HG02981 (cell line): ENCODE measurements around the gene S100Z.
"Not testable (repeated sequence)": the region's sequence is repeated elsewhere in the genome, so short reads cannot be mapped to it uniquely, and the experiment has no call there.

Experiments
- ATAC-seq: cut with Tn5 transposase; IDR thresholded peaks from one replicate; pipeline ENCODE4 v1.9.1; 2021; ENCODE audit warnings: mild to moderate bottlenecking, moderate library complexity; ENCODE audit not compliant: unreplicated experiment

Gene S100Z

DNA sequence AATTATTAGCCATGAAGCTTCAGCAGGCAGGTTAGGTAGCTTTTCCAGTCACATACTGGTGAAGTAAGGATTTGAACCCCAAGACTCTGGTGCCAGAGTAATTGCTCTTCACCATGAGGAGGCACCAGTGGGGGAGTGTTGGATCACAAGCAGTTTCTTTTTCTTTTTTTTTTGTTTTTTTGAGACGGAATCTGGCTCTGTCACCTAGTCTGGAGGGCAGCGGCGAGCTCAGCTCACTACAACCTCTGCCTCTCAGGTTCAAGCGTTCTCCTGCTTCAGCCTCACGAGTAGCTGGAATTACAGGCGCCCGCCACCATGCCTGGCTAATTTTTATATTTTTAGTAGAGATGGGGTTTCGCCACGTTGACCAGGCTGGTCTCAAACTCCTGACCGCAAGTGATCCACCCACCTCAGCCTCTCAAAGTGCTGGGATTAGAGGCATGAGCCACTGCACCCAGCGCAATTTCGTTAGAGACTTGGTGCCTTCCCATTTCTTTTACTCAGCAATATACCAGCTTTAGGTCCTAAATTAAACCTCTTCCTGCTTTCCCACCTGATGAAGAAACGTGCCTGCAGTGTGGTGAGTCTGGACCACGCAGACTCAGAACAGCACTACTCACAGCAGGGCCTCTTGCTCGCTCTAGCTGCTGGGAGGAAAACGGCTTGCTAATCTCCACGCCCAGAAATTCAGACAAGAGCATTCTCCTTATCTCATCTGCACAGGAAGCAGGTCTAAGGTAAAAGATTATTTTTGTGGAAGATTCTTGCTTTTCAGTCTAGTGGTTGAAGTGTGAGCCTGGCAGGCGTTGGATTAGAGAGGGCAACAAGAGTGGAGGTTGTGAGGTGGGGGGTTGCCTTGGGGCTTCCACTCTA, at the start of gene S100Z:
S100Z (plus strand) TSS at position 596 of the 873 bp plus-strand sequence. CDS start 25,346 bp downstream, outside the sequence.
- no peak for ATAC-seq

DNA sequence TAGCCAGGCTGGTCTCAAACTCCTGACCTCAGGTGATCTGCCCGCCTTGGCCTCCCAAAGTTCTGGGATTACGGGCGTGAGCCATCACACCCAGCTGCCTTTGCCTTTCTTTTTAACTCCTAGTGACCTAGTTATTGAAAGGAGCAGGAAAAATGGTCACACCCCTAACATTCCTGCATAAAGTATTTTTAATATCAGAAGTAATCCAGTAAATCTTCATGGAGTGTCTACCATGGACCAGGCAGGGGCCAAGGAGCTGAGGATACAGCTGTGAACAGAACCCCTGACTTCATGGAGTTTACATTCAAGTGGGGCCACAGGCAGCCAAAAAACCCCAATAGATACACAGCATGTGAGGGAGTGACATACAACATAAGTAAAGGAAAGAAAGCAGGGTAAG, 49.2 kb upstream of the S100Z start:
- ATAC-seq: no peak

- ATAC-seq: no peak
Measured at GRCh38 chr5:76801159-76801802, 48.5 kb upstream of the S100Z start.

DNA sequence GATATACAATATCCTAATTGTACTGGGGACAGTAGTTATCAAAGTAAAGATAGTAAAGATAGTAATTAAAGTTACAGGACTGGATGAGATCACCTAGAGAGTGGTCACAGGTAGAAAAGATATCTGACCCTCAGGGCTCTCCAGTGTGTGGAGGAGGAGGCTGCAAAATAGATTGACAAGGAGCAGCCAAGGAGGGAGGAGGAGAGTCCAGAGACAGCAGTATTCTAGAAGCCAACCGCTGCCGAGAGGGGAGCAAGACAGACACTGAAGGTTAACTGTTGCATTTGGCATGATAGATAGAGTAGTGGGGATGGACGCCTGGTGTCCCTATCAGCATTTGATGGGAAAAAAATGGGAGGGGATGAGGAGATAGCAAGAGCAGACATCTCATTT, 48.0 kb upstream of the S100Z start:
- no peak for ATAC-seq

DNA sequence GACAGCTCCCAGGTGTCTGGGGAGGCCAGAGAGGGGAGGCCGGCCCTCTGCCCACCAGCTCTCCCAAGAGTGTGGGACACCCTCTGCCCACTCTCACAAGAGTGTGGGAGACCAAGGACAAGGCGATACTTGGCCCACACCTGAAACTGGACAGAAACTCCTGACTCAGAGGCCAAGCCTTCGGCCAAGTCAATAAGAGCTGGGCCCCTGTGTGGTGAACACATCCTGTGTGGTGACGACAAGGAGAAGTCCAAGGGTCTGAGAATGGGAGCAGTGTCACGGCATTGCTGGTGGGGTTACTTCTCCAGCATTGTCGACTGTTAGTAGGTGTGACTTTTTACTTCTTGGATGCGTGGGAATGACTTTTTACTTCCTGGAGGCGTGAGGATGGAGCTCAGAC, 45.5 kb upstream of the S100Z start:
- no peak for ATAC-seq

- no peak for ATAC-seq
Measured at GRCh38 chr5:76805821-76806505, 43.9 kb upstream of the S100Z start.

DNA sequence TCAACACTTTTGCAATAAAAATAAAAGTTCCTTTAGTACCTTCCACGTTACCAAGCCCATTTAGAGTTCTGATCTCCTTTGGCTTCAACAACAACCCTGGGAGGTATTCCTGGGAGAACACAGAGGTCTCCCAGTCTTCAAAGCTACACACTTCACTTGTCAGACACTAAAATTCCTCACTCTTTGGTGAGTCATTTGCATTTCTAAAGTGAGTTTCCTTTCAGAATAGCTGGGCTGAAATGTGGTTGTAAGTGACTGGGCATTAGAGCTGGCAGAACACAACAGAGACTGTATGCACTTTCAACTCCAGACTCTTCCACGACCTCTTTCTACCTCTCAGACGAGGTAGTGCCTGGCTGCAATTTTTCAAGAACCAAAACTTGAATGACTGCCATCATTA, 42.5 kb upstream of the S100Z start:
- ATAC-seq: no peak

GRCh38 chr5:76808141-76808691, 41.6 kb upstream of the S100Z start:
- no peak for ATAC-seq

GRCh38 chr5:76809141-76809540, 40.7 kb upstream of the S100Z start:
- no peak for ATAC-seq

DNA sequence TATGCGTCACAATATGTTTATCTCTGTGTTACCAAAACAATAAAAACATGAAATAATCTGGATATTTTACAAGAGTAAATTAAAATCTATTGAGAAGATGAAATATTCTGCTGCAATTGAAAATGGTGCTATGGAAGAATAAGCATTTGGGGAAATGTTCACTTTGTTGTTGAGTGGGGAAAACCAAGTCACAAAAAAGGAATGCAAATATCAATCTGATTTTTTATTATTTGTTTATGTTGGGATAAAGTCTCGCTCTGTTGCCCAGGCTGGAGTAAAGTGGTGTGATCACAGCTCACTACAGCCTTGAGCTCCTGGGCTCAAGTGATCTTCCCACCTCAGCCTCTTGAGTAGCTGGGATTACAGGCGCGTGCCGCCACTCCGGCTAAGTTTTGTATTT, 39.6 kb upstream of the S100Z start:
- no peak for ATAC-seq

GRCh38 chr5:76811214-76811613, 38.6 kb upstream of the S100Z start:
- ATAC-seq: no peak

GRCh38 chr5:76812209-76812608, 37.6 kb upstream of the S100Z start:
- not testable (repeated sequence) for ATAC-seq

DNA sequence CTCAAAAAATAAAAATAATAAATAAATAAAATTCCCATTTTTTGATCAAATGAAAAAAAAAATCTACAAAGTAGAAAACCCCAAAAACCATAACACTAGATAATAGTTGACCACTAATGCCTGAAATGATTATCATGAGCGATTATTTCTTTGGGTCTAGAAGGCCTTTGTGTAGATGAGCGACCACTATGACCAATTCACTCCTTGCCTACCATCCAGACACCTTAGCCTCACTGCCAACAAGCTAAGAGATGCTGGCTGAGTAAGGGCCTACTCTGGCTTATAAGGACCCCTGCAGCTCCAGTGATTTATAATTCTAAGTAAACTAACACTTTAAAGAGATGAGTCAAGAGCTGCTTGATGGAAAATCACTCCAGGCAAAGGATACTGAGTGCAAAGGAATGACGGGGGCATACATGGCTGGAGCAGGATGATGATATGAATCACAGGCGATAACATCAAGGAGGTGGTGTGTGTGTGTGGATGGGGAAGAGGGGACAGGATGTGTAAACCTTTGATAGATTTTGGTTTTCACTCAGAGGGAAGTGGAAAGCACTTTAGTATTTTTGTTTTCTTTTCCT, 35.7 kb upstream of the S100Z start:
- ATAC-seq: no peak

- no peak for ATAC-seq
Measured at GRCh38 chr5:76816110-76816831, 33.5 kb upstream of the S100Z start.

GRCh38 chr5:76818844-76819831, 30.7 kb upstream of the S100Z start, which contains the start of gene F2RL1:
Gene F2RL1 (plus strand): TSS chr5:76819030. CDS start chr5:76819183, 153 bp downstream.
- ATAC-seq: no peak

- ATAC-seq: no peak
Measured at GRCh38 chr5:76819851-76820525, 29.8 kb upstream of the S100Z start.

GRCh38 chr5:76820526-76820890, 29.3 kb upstream of the S100Z start:
- ATAC-seq: no peak

- no peak for ATAC-seq
Measured at GRCh38 chr5:76821136-76821535, 28.7 kb upstream of the S100Z start.
